Measurements from ENCODE around the gene SPATA31A3.
"Not testable (repeated sequence)": the region's sequence is repeated elsewhere in the genome, so short reads cannot be mapped to it uniquely, and the experiment has no call there.

The SPATA31A3 gene

GRCh38 chr9:66992450-66992849 is at the start of gene SPATA31A3:
Gene SPATA31A3, minus strand, starts transcription at chr9:66992550. Its CDS starts 29 bp downstream, at chr9:66992521.
- not testable (repeated sequence) for H3K4me1 ChIP-seq (ENCODE audit: insufficient read depth, low read length); H3K36me3 ChIP-seq (ENCODE audit: insufficient read depth, low read length); H3K9ac ChIP-seq (ENCODE audit: low read depth, low read length); H3K9me3 ChIP-seq (ENCODE audit: control insufficient read depth, insufficient read depth, low read length)

- H3K36me3 ChIP-seq (ENCODE audit: insufficient read depth, low read length), result not testable (repeated sequence)
These were observed 39.8 kb downstream of the SPATA31A3 start for GRCh38 chr9:66952576-66952975.

GRCh38 chr9:66942400-66943155 is 49.8 kb downstream of the SPATA31A3 start:
- H3K9me3 ChIP-seq (ENCODE audit: control insufficient read depth, insufficient read depth, low read length); H3K9ac ChIP-seq (ENCODE audit: low read depth, low read length); H3K36me3 ChIP-seq (ENCODE audit: insufficient read depth, low read length); H3K4me1 ChIP-seq (ENCODE audit: insufficient read depth, low read length): not testable (repeated sequence)

More at GRCh38 chr9:66952576-66952975, 39.8 kb downstream of the SPATA31A3 start:
- H3K9ac ChIP-seq (ENCODE audit: low read depth, low read length); H3K9me3 ChIP-seq (ENCODE audit: control insufficient read depth, insufficient read depth, low read length); H3K4me1 ChIP-seq (ENCODE audit: insufficient read depth, low read length): not testable (repeated sequence)

- H3K4me1 ChIP-seq (ENCODE audit: insufficient read depth, low read length); H3K36me3 ChIP-seq (ENCODE audit: insufficient read depth, low read length): not testable (repeated sequence)
These were observed 52.2 kb downstream of the SPATA31A3 start for GRCh38 chr9:66939878-66940830.

GRCh38 chr9:66938322-66938721 is 54.0 kb downstream of the SPATA31A3 start:
- not testable (repeated sequence) for H3K4me1 ChIP-seq (ENCODE audit: insufficient read depth, low read length); H3K9me3 ChIP-seq (ENCODE audit: control insufficient read depth, insufficient read depth, low read length); H3K9ac ChIP-seq (ENCODE audit: low read depth, low read length); H3K36me3 ChIP-seq (ENCODE audit: insufficient read depth, low read length)

More at GRCh38 chr9:66939878-66940830, 52.2 kb downstream of the SPATA31A3 start:
- not testable (repeated sequence) for H3K9ac ChIP-seq (ENCODE audit: low read depth, low read length); H3K9me3 ChIP-seq (ENCODE audit: control insufficient read depth, insufficient read depth, low read length)

- not testable (repeated sequence) for H3K9ac ChIP-seq (ENCODE audit: low read depth, low read length); H3K36me3 ChIP-seq (ENCODE audit: insufficient read depth, low read length); H3K9me3 ChIP-seq (ENCODE audit: control insufficient read depth, insufficient read depth, low read length); H3K4me1 ChIP-seq (ENCODE audit: insufficient read depth, low read length)
These were observed 54.7 kb downstream of the SPATA31A3 start for GRCh38 chr9:66937662-66938061.

Measured in ES-I3 (cell line).